Colonic mucosa (tissue), 4 donors: ENCODE measurements around the gene FOSL2. TPM values are rescaled to one million over a fixed set of nuclear protein-coding genes. Genes with fewer than 3 reads are reported as not detected.

Experiments used
- DNase-seq: peaks from one replicate; pipeline ENCODE4 v3.0.0-alpha.2; 2020
- H3K27ac ChIP-seq: fragments of 200-600 bp; one replicate; pipeline ENCODE4 v1.8.0; 2021
- H3K27me3 ChIP-seq: fragments of 200-600 bp; one replicate; pipeline ENCODE4 v1.8.0; 2021
- H3K36me3 ChIP-seq: fragments of 200-600 bp; one replicate; pipeline ENCODE4 v1.8.0; 2021
- H3K4me1 ChIP-seq: fragments of 200-600 bp; one replicate; pipeline ENCODE4 v1.8.0; 2021; ENCODE audit warnings: mild to moderate bottlenecking
- H3K4me3 ChIP-seq: fragments of 200-600 bp; one replicate; pipeline ENCODE4 v1.8.0; 2021
- H3K9ac ChIP-seq, 2 donors: one replicate each; pipeline ENCODE4 v1.7.0; 2013; ENCODE audit warnings: control low read depth in 2 of 2, low read depth in 2 of 2, low read length in 2 of 2
- H3K9me3 ChIP-seq: fragments of 200-600 bp; one replicate; pipeline ENCODE4 v1.8.0; 2021
- CTCF ChIP-seq: fragments of 200-600 bp; IDR thresholded peaks from one replicate; pipeline ENCODE4 v1.8.0; 2022; ENCODE audit warnings: antibody characterized with exemption, mild to moderate bottlenecking
- intact Hi-C: fragments of 100-400 bp; cut with DNase I; formaldehyde crosslinking; loops from one replicate; pipeline ENCODE4 v1.14.1; 2022
- total RNA-seq, 2 donors: library from RNA; stranded (reverse); fragmentation: NEBNext Ultra II Directional in 1 of 2; extraction: Animal tissue kit (Norgen Biotek cat#: 25700) in 1 of 2; gene quantifications; one replicate each; pipeline ENCODE4 v1.2.1, GENCODE V29; 2021
- donor health status: healthy.
- donor health status: DM: no; HTN: no; CAD: no.
- donor health status: DM: no; HTN: no; CAD: no.

Gene FOSL2
- total RNA-seq, 2 donors from 2014 or later = 74.2 to 142 TPM

GRCh38 chr2:28399289-28399688 is 6.6 kb downstream of the FOSL2 start:
- H3K27ac ChIP-seq = peak overlapping the region; percentile 35
- no peaks in the 10 kb centered on the region for H3K9me3 ChIP-seq
- intact Hi-C loops = loop anchor here (5.0 to 10.0 kb wide), 3 partner anchors 53 to 642 kb away; no protein-coding TSS in a partner anchor
- TF ChIP-seq CTCF = no peak
- H3K36me3 ChIP-seq = peaks cover 17% of the 10 kb centered on the region
- peak overlapping the region in 1 of 2 donors; percentile 44 for H3K9ac ChIP-seq
- no peaks in the 10 kb centered on the region for H3K27me3 ChIP-seq
- no peak overlapping the region for H3K4me3 ChIP-seq
- no peak for DNase-seq
- peaks cover 13% of the 10 kb centered on the region for H3K4me1 ChIP-seq

- TF ChIP-seq CTCF = no peak
- H3K36me3 ChIP-seq = peaks cover 20% of the 10 kb centered on the region
- no peaks in the 10 kb centered on the region for H3K27me3 ChIP-seq
- no peak for DNase-seq
- peaks cover 13% of the 10 kb centered on the region for H3K4me1 ChIP-seq
- no peak overlapping the region for H3K4me3 ChIP-seq
- H3K9me3 ChIP-seq = no peaks in the 10 kb centered on the region
- H3K9ac ChIP-seq = peak overlapping the region in 1 of 2 donors; percentile 44
- peak overlapping the region; percentile 35 for H3K27ac ChIP-seq
- intact Hi-C loops = loop anchor here (5.0 to 10.0 kb wide), 3 partner anchors 52 to 643 kb away; no protein-coding TSS in a partner anchor
These were observed 7.3 kb downstream of the FOSL2 start for GRCh38 chr2:28399956-28400355.

GRCh38 chr2:28400419-28400818 is 7.8 kb downstream of the FOSL2 start:
- H3K36me3 ChIP-seq = peaks cover 20% of the 10 kb centered on the region
- H3K9ac ChIP-seq = no peak overlapping the region
- intact Hi-C loops = no loop called here
- H3K27ac ChIP-seq = no peak overlapping the region
- no peaks in the 10 kb centered on the region for H3K27me3 ChIP-seq
- H3K4me1 ChIP-seq = peaks cover 13% of the 10 kb centered on the region
- H3K4me3 ChIP-seq = no peak overlapping the region
- no peak for DNase-seq
- TF ChIP-seq CTCF = no peak
- no peaks in the 10 kb centered on the region for H3K9me3 ChIP-seq

- Histone ChIP-seq H3K36me3 (peaks cover 20% of the 10 kb centered on the region), H3K4me1 (peaks cover 13% of the 10 kb centered on the region), H3K4me3 (no peak overlapping the region), H3K9ac (no peak overlapping the region), H3K27ac (no peak overlapping the region), H3K27me3 (no peaks in the 10 kb centered on the region), H3K9me3 (no peaks in the 10 kb centered on the region)
- DNase-seq = no peak
- TF ChIP-seq CTCF = no peak
- intact Hi-C loops = no loop called here
These were observed 8.3 kb downstream of the FOSL2 start for GRCh38 chr2:28400921-28401320.

- Histone ChIP-seq H3K27me3 (no peaks in the 10 kb centered on the region), H3K4me1 (peaks cover 17% of the 10 kb centered on the region), H3K27ac (no peak overlapping the region), H3K36me3 (peaks cover 21% of the 10 kb centered on the region), H3K9me3 (no peaks in the 10 kb centered on the region), H3K4me3 (no peak overlapping the region), H3K9ac (no peak overlapping the region)
- no peak for TF ChIP-seq CTCF
- DNase-seq = no peak
- intact Hi-C loops = no loop called here
These were observed 8.8 kb downstream of the FOSL2 start for GRCh38 chr2:28401411-28401810.
